A549 (cell line): Measurements from ENCODE around the gene ATXN2L. TPM values are rescaled to one million over a fixed set of nuclear protein-coding genes. Genes with fewer than 3 reads are reported as not detected.

Source experiments
- ATAC-seq, 2 experiments: fragments of 200-7000 bp in 1 of 2; fragments of >200 bp in 1 of 2; cut with Nextera tagmentation in 1 of 2; cut with Tn5 transposase in 1 of 2; 3 replicates each; pipeline versions ENCODE4 v1.8.0 to v1.9.1; 2018 to 2020; ENCODE audit warnings: mild to moderate bottlenecking in 1 of 2, moderate library complexity in 1 of 2
- CTCF ChIA-PET: fragments of 300-600 bp; sonication (Branson Sonifier 250); formaldehyde crosslinking; extraction: SDS; loops from one replicate; lab custom pipeline; 2021; ENCODE audit warnings: antibody characterized with exemption, inconsistent platforms; lab: Yijun Ruan, JAX
- POLR2A ChIA-PET: fragments of 350-600 bp; formaldehyde crosslinking; extraction: SDS; loops from one replicate; lab custom pipeline; 2021; ENCODE audit warnings: antibody characterized with exemption, inconsistent platforms; lab: Yijun Ruan, JAX
- DNase-seq, 2 experiments: peaks; one replicate each; pipeline versions ENCODE4 v3.0.0 to v3.0.0-alpha.2; 2011 to 2016; ENCODE audit warnings: low read depth in 1 of 2, low spot score in 1 of 2
- FAIRE-seq: peaks from 2 replicates; lab custom pipeline; 2011; peaks lifted over from hg19 to GRCh38; lab: Jason Lieb, UNC
- H3K27ac ChIP-seq, 2 experiments: fragments of >200 bp; sonication (Bioruptor Twin); formaldehyde crosslinking; 3 replicates each; pipeline ENCODE4 v1.5.1; 2016 to 2017
- H3K4me1 ChIP-seq: fragments of >200 bp; sonication (Bioruptor Twin); formaldehyde crosslinking; 3 replicates; pipeline ENCODE4 v1.6.1; 2016
- H3K4me2 ChIP-seq: fragments of >200 bp; sonication (Bioruptor Twin); formaldehyde crosslinking; 3 replicates; pipeline ENCODE4 v1.6.1; 2016
- H3K4me3 ChIP-seq: fragments of >200 bp; sonication (Bioruptor Twin); formaldehyde crosslinking; 3 replicates; pipeline ENCODE4 v1.5.1; 2016
- H3K9me3 ChIP-seq: fragments of >200 bp; sonication (Bioruptor Twin); formaldehyde crosslinking; 3 replicates; pipeline ENCODE4 v1.6.1; 2016
- BCL3 ChIP-seq: fragments of >200 bp; sonication (Bioruptor Twin); formaldehyde crosslinking; IDR thresholded peaks from 3 replicates; pipeline ENCODE4 v1.6.1; 2016
- CEBPB ChIP-seq, 2 experiments: fragments of >200 bp in 1 of 2; sonication (Bioruptor Twin) in 1 of 2; formaldehyde crosslinking in 1 of 2; IDR thresholded peaks; 2 replicates each; pipeline ENCODE4 v1.6.1; 2012 to 2016
- EHF ChIP-seq: fragments of 250-450 bp; sonication (Bioruptor Pico); IDR thresholded peaks from 2 replicates; pipeline ENCODE4 v1.5.0; 2020; ENCODE audit warnings: mild to moderate bottlenecking
- EP300 ChIP-seq, 2 experiments: fragments of >200 bp; sonication (Bioruptor Twin); formaldehyde crosslinking; IDR thresholded peaks; 2 replicates in 1 of 2; 3 replicates in 1 of 2; pipeline ENCODE4 v1.6.1; 2016 to 2017
- ESRRA ChIP-seq: fragments of 150-350 bp; IDR thresholded peaks from 2 replicates; pipeline ENCODE4 v1.6.1; 2014; ENCODE audit warnings: mild to moderate bottlenecking, low read length, borderline replicate concordance
- FOXS1 ChIP-seq: fragments of 250-450 bp; sonication (Bioruptor Pico); IDR thresholded peaks from 2 replicates; pipeline ENCODE4 v1.5.0; 2020; ENCODE audit warnings: mild to moderate bottlenecking, moderate library complexity
- HOXA7 ChIP-seq: fragments of 250-450 bp; sonication (Bioruptor Pico); IDR thresholded peaks from 2 replicates; pipeline ENCODE4 v1.5.0; 2020; ENCODE audit warnings: mild to moderate bottlenecking, moderate library complexity
- HOXB13 ChIP-seq: fragments of 250-450 bp; sonication (Bioruptor Pico); IDR thresholded peaks from 2 replicates; pipeline ENCODE4 v1.5.0; 2020; ENCODE audit warnings: low read depth, mild to moderate bottlenecking, moderate library complexity
- JUN ChIP-seq, 2 experiments: fragments of >200 bp; sonication (Bioruptor Twin); formaldehyde crosslinking; IDR thresholded peaks; 2 replicates in 1 of 2; 3 replicates in 1 of 2; pipeline ENCODE4 v1.6.1; 2016 to 2017
- JUNB ChIP-seq: fragments of >200 bp; sonication (Bioruptor Twin); formaldehyde crosslinking; IDR thresholded peaks from 2 replicates; pipeline ENCODE4 v1.6.1; 2016
- MYC ChIP-seq: IDR thresholded peaks from 2 replicates; pipeline ENCODE4 v1.6.1; 2012; ENCODE audit warnings: mild to moderate bottlenecking, inconsistent platforms, low read length, improper control_type of control experiment, borderline replicate concordance
- NPAS2 ChIP-seq: fragments of 250-450 bp; sonication (Bioruptor Pico); IDR thresholded peaks from 2 replicates; pipeline ENCODE4 v1.8.0; 2022; ENCODE audit warnings: mild to moderate bottlenecking, moderate library complexity, borderline replicate concordance
- PHF8 ChIP-seq: fragments of 200-600 bp; sonication (generic); IDR thresholded peaks from 2 replicates; pipeline ENCODE4 v1.6.1; 2016; ENCODE audit warnings: low read depth, mild to moderate bottlenecking, antibody characterized with exemption, moderate library complexity, borderline replicate concordance
- RARB ChIP-seq: fragments of 250-450 bp; sonication (Bioruptor Pico); IDR thresholded peaks from 2 replicates; pipeline ENCODE4 v1.8.0; 2021; ENCODE audit warnings: mild to moderate bottlenecking, moderate library complexity
- RCOR1 ChIP-seq: fragments of 150-350 bp; IDR thresholded peaks from 2 replicates; pipeline ENCODE4 v1.6.1; 2014; ENCODE audit warnings: antibody characterized with exemption, low read length, low read depth
- RNF2 ChIP-seq: fragments of 200-600 bp; sonication (generic); IDR thresholded peaks from 2 replicates; pipeline ENCODE4 v1.6.1; 2016; ENCODE audit warnings: low read depth, mild to moderate bottlenecking, antibody characterized with exemption, moderate library complexity, borderline replicate concordance
- SREBF2 ChIP-seq: fragments of 450-650 bp; IDR thresholded peaks from 2 replicates; pipeline ENCODE4 v1.6.1; 2014; ENCODE audit warnings: mild to moderate bottlenecking, moderate library complexity
- TFCP2L1 ChIP-seq: fragments of 250-450 bp; sonication (Bioruptor Pico); IDR thresholded peaks from 2 replicates; pipeline ENCODE4 v1.5.0; 2021; ENCODE audit warnings: mild to moderate bottlenecking
- ZC3H11A ChIP-seq: fragments of 450-650 bp; IDR thresholded peaks from 2 replicates; pipeline ENCODE4 v1.6.1; 2014; ENCODE audit warnings: antibody characterized with exemption, mild to moderate bottlenecking
- ZFP36 ChIP-seq: fragments of 450-650 bp; IDR thresholded peaks from 2 replicates; pipeline ENCODE4 v1.6.1; 2014; ENCODE audit warnings: borderline replicate concordance; ENCODE audit not compliant: partially characterized antibody
- ZNF302 ChIP-seq: fragments of 250-450 bp; sonication (Bioruptor Pico); IDR thresholded peaks from 2 replicates; pipeline ENCODE4 v1.9.0; 2021; ENCODE audit warnings: inconsistent platforms, mild to moderate bottlenecking, moderate library complexity
- WGBS: methylation state at CpG from one replicate; pipeline ENCODE4 v1.1.6; 2017; ENCODE audit errors: missing lambda C conversion rate; 5-methylcytosine and 5-hydroxymethylcytosine counted together
- polyA plus RNA-seq, 4 experiments: library from polyadenylated mRNA; depleted of rRNA in 3 of 4; stranded (reverse); fragments of >200 nt; fragmentation: RNase III in 1 of 4; extraction: RNeasy Plus Mini Kit Qiagen cat#74134 plus additional on column Dnase treatment in 1 of 4; gene quantifications; 2 replicates in 3 of 4; 3 replicates in 1 of 4; pipeline ENCODE4 v1.2.3, GENCODE V29; 2011 to 2017
- TF ChIP-seq, protein P1 (sequence below): fragments of 150-350 bp; IDR thresholded peaks from 2 replicates; pipeline ENCODE4 v1.6.1; 2014; ENCODE audit warnings: low read depth, mild to moderate bottlenecking, low read length
- TF ChIP-seq, protein P2 (sequence below): IDR thresholded peaks from 2 replicates; pipeline ENCODE4 v1.6.1; 2012

The ATXN2L gene
- polyA plus RNA-seq, 2 of the 4 experiments (the other 2 are of a cell fraction), result 28.4 to 135 TPM

- ChIA-PET CTCF (interaction anchor here (0.8 kb wide), 1 partner anchor 21 kb away, joined by 3 read pairs; no protein-coding TSS in a partner anchor), POLR2A (no interaction called here)
- ATAC-seq, result no peak
- no peak for FAIRE-seq
- Histone ChIP-seq H3K4me3 (no peak overlapping the region), H3K9me3 (no peaks in the 10 kb centered on the region), H3K27ac (no peak overlapping the region), H3K4me2 (no peak overlapping the region), H3K4me1 (peaks cover 28% of the 10 kb centered on the region)
- DNase-seq, result no peak
- 94% methylated on average over 13 of the region's 13 CpGs for WGBS
- TF ChIP-seq FOXS1 (CRISPR knock-in tag), result no peak
- no peak for TF ChIP-seq HOXB13 (CRISPR knock-in tag)
- TF ChIP-seq, protein P1, sequence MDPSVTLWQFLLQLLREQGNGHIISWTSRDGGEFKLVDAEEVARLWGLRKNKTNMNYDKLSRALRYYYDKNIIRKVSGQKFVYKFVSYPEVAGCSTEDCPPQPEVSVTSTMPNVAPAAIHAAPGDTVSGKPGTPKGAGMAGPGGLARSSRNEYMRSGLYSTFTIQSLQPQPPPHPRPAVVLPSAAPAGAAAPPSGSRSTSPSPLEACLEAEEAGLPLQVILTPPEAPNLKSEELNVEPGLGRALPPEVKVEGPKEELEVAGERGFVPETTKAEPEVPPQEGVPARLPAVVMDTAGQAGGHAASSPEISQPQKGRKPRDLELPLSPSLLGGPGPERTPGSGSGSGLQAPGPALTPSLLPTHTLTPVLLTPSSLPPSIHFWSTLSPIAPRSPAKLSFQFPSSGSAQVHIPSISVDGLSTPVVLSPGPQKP, result no peak
- no peak for TF ChIP-seq SREBF2
- TF ChIP-seq RARB (CRISPR knock-in tag), result no peak
- TF ChIP-seq TFCP2L1 (CRISPR knock-in tag), result no peak
Measured at GRCh38 chr16:28829747-28830146, 6.9 kb downstream of the ATXN2L start.

DNA sequence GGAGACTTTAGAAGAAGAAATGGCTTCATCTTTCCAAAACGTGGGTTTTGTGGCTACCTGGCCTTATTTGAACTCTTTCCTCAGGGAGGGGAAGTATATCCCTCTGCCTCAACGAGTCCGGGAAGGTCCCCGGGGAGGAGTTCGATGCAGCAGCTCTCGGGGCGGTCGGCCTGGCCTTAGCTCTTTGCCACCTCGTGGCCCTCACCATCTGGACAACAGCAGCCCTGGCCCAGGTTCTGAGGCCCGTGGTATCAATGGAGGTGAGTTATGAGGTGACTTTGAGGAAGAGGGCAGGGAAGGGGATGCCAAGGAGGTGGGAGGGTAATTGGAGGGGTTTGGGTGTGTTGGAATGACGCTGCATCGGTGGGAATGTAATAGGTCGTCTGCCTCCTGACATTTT is 7.7 kb downstream of the ATXN2L start:
- ATAC-seq, result no peak
- WGBS, result 91% methylated on average over 13 of the region's 13 CpGs
- Histone ChIP-seq H3K4me1 (peaks cover 21% of the 10 kb centered on the region), H3K4me3 (no peak overlapping the region), H3K9me3 (no peaks in the 10 kb centered on the region), H3K4me2 (no peak overlapping the region), H3K27ac (no peak overlapping the region)
- POLR2A ChIA-PET, result no interaction called here
- CTCF ChIA-PET, result interaction anchor here (2.1 kb wide), 1 partner anchor 13 kb away, joined by 7 read pairs; no protein-coding TSS in a partner anchor
- DNase-seq, result no peak
- no peak for FAIRE-seq
- TF ChIP-seq CEBPB (IDR thresholded peaks at IDR 0.05) (no peak), BCL3 (no peak), ZC3H11A (no peak), EP300 (IDR thresholded peaks at IDR 0.05) (no peak), JUNB (no peak), ZFP36 (no peak), ZNF302 (CRISPR knock-in tag) (no peak), NPAS2 (no peak), MYC (no peak), ESRRA (no peak), EHF (CRISPR knock-in tag) (no peak), RCOR1 (no peak), JUN (IDR thresholded peaks at IDR 0.05) (no peak), PHF8 (no peak), HOXA7 (CRISPR knock-in tag) (no peak), RNF2 (no peak)
- TF ChIP-seq, protein P1, result no peak
- TF ChIP-seq, protein P2, sequence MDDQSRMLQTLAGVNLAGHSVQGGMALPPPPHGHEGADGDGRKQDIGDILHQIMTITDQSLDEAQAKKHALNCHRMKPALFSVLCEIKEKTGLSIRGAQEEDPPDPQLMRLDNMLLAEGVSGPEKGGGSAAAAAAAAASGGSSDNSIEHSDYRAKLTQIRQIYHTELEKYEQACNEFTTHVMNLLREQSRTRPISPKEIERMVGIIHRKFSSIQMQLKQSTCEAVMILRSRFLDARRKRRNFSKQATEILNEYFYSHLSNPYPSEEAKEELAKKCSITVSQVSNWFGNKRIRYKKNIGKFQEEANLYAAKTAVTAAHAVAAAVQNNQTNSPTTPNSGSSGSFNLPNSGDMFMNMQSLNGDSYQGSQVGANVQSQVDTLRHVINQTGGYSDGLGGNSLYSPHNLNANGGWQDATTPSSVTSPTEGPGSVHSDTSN, result no peak
